ENCODE data around the gene EIF2A.
A peak's percentile ranks its signal among the peaks of the same experiment; 100 is the strongest.

EIF2A gene

DNA sequence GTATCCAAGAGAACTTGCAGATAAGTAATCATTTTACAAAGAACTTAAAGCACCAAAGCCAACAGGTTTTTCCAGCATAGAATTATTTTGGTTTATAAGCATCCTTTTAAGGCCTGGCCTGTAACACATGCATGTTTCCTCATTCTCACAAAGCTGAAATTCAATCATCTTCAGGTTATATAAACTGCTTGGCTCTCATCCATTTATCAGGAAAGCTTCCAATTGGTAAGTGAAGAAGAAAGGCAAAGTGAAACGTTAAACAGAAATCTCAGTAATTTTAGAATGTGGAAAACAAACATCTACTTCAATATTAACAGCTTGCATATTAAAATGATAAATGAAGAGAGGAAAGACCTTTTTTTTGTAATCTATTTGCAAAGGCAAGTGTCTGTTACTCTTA, 1.9 kb upstream of the EIF2A start:
- DNase-seq: no peak
- H3K36me3 Mint-ChIP-seq (ENCODE audit: low read depth): peaks cover 22% of the 10 kb centered on the region
- peaks cover 3% of the 10 kb centered on the region for H3K27me3 Mint-ChIP-seq (ENCODE audit: low read depth, poor library complexity)
- peaks cover 41% of the 10 kb centered on the region for H3K4me1 Mint-ChIP-seq
- no peaks in the 10 kb centered on the region for H3K9me3 Mint-ChIP-seq
- TF ChIP-seq CTCF (IDR thresholded peaks at IDR 0.05): no peak
- H3K4me3 Mint-ChIP-seq: peak overlapping the region; percentile 99
- H3K27ac Mint-ChIP-seq: no peak overlapping the region

GRCh38 chr3:150545419-150546225, 965 bp upstream of the EIF2A start:
- peaks cover 3% of the 10 kb centered on the region for H3K27me3 Mint-ChIP-seq (ENCODE audit: low read depth, poor library complexity)
- peaks cover 41% of the 10 kb centered on the region for H3K4me1 Mint-ChIP-seq
- H3K9me3 Mint-ChIP-seq: no peaks in the 10 kb centered on the region
- H3K36me3 Mint-ChIP-seq (ENCODE audit: low read depth): peaks cover 26% of the 10 kb centered on the region
- no peak for TF ChIP-seq CTCF (IDR thresholded peaks at IDR 0.05)
- peak overlapping the region; percentile 99 for H3K4me3 Mint-ChIP-seq
- DNase-seq: no peak
- H3K27ac Mint-ChIP-seq: peak overlapping the region; percentile 99

DNA sequence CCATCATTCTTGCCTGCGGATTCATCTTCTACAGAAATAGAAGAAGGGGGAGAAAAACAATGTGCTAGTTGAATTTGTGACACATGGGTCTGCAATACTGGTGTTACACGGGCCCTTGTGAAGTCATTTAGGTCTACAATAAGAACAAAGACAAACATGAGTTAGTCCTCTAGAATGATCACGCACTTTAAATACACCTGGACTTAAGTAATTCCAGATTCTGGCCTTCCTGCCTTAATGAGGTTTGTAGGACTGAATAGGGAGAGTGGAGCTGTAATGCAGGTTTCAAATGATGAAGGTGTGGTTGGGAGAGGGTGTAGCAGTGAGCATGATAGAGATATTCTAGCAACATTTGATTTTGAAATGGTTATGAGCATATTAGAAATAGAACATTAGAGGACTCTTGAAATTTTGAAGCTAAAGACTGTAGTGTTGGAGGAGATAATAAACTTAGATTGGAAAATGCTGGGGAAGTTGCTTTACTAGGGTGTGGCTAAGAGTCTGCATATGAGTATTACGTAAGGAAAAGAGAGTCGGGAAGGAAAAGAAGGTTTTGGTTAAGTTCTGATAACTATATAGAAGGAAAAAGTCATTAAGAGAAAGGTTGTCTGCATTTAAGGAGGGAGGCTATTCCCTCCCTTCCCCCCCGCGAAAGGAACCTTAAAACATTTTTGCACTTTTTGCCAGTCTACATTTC, 606 bp downstream of the EIF2A start:
- peaks cover 3% of the 10 kb centered on the region for H3K27me3 Mint-ChIP-seq (ENCODE audit: low read depth, poor library complexity)
- peaks cover 22% of the 10 kb centered on the region for H3K36me3 Mint-ChIP-seq (ENCODE audit: low read depth)
- H3K4me3 Mint-ChIP-seq: peak overlapping the region; percentile 99
- H3K9me3 Mint-ChIP-seq: no peaks in the 10 kb centered on the region
- DNase-seq: no peak
- H3K4me1 Mint-ChIP-seq: peaks cover 41% of the 10 kb centered on the region
- peak overlapping the region; percentile 99 for H3K27ac Mint-ChIP-seq
- TF ChIP-seq CTCF (IDR thresholded peaks at IDR 0.05): no peak

- Mint-ChIP-seq H3K9me3 (no peaks in the 10 kb centered on the region), H3K4me1 (no peaks in the 10 kb centered on the region), H3K4me3 (no peak overlapping the region), H3K27me3 (ENCODE audit: low read depth, poor library complexity) (no peaks in the 10 kb centered on the region), H3K36me3 (ENCODE audit: low read depth) (peaks cover 69% of the 10 kb centered on the region), H3K27ac (peak overlapping the region; percentile 61)
- TF ChIP-seq CTCF (IDR thresholded peaks at IDR 0.05): no peak
- no peak for DNase-seq
Measured at GRCh38 chr3:150555859-150556436, 9.4 kb downstream of the EIF2A start.

DNA sequence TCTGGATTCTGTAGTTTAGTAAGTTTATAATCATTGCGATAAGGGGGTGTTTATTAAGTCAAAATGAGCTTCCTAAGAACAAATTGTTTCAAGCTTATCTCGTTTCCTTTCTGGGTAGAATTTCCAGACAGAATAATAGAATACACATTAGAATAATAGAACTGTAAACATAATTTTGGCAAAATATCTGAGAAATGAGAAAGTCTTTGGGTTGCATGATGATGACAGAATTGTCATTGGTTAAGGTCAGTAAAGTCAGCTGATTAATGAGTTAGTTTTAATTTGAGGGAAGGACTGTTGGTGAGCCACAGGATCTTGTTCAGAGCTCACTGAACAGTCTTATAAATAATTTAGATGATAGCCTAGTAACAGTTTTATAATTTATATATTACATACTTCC, 10.2 kb downstream of the EIF2A start:
- Mint-ChIP-seq H3K27me3 (ENCODE audit: low read depth, poor library complexity) (no peaks in the 10 kb centered on the region), H3K27ac (no peak overlapping the region), H3K9me3 (no peaks in the 10 kb centered on the region), H3K36me3 (ENCODE audit: low read depth) (peaks cover 71% of the 10 kb centered on the region), H3K4me3 (no peak overlapping the region), H3K4me1 (no peaks in the 10 kb centered on the region)
- no peak for DNase-seq
- no peak for TF ChIP-seq CTCF (IDR thresholded peaks at IDR 0.05)

Data from nephron progenitor cell (in vitro differentiated cells).